ENCODE results near the gene C1QTNF2.

Gene C1QTNF2, protein sequence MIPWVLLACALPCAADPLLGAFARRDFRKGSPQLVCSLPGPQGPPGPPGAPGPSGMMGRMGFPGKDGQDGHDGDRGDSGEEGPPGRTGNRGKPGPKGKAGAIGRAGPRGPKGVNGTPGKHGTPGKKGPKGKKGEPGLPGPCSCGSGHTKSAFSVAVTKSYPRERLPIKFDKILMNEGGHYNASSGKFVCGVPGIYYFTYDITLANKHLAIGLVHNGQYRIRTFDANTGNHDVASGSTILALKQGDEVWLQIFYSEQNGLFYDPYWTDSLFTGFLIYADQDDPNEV

DNA sequence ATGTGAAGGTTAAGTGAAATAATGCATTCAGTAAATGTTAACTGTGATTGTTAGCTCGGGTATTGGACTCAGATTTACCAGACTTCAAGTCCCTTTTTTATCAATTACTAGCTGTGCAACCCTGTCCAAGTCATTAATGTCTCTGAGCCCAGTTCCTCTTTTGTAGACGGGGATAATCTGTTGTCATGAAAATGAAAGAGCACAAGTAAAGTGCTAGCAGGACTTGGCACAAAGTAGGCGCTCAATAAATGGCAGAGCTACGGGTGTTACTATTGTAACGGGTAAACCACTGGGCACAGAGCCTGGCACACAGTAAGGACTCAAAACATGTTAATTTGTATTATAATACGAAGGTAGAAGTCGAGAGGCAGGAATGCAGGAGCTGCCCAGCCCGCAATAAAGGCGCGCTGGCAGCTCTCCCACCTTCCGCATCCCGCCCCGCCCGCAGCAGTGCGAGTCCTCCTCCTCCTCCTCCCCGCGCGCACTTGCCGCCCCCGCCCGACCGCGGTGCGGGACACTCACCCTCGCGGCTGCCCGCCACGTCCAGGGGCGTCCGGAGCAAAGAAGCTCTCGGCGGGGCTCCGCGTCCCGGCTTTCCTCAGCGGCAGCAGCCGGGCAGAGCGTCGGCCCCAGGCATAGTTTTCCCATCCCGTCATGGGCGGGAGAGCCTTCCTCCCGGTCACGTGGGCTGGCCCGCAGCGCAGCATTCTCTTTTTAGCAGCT lies at the start of gene C1QTNF2:
Gene C1QTNF2 (minus strand): TSS at position 637 of the 723 bp plus-strand sequence. CDS start 15,615 bp downstream, outside the sequence.
- peak; percentile 31 for DNase-seq
- Histone ChIP-seq H3K4me3 (ENCODE audit: low read depth, low read length) (peak within 1 kb of the TSS; percentile 52), H3K27me3 (replicated peaks) (peaks cover 2% of the 10 kb centered on the region), H3K27ac (no peak within 1 kb of the TSS), H3K36me3 (replicated peaks) (no peaks in the 10 kb centered on the region)
- in situ Hi-C loops (cut with HindIII; ENCODE audit: low pct_ligation_motif_present, low sequenced_read_pairs) = no loop called here
- TF ChIP-seq, protein P1, sequence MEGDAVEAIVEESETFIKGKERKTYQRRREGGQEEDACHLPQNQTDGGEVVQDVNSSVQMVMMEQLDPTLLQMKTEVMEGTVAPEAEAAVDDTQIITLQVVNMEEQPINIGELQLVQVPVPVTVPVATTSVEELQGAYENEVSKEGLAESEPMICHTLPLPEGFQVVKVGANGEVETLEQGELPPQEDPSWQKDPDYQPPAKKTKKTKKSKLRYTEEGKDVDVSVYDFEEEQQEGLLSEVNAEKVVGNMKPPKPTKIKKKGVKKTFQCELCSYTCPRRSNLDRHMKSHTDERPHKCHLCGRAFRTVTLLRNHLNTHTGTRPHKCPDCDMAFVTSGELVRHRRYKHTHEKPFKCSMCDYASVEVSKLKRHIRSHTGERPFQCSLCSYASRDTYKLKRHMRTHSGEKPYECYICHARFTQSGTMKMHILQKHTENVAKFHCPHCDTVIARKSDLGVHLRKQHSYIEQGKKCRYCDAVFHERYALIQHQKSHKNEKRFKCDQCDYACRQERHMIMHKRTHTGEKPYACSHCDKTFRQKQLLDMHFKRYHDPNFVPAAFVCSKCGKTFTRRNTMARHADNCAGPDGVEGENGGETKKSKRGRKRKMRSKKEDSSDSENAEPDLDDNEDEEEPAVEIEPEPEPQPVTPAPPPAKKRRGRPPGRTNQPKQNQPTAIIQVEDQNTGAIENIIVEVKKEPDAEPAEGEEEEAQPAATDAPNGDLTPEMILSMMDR (IDR thresholded peaks at IDR 0.05; ENCODE audit: low read depth, low read length, missing control alignments) = no peak

DNA sequence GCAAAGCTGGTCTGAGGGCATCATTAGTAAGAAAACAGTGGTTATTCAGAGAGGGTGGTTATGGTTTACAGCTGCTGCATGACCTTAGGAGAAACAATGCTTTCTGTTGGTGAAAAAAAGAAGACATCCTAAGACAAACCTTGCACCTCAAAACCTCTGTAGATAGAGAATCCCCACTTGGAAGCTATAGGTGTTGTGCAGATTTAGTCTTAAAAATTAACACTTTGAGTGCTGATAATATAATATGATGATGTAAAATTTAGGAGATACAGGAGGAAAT lies 49.8 kb upstream of the C1QTNF2 start:
- in situ Hi-C loops (cut with HindIII; ENCODE audit: low pct_ligation_motif_present, low sequenced_read_pairs) = no loop called here
- no peaks in the 10 kb centered on the region for H3K27me3 ChIP-seq (replicated peaks)
- H3K36me3 ChIP-seq (replicated peaks) = peaks cover 2% of the 10 kb centered on the region
- TF ChIP-seq, protein P1 (IDR thresholded peaks at IDR 0.05; ENCODE audit: low read depth, low read length, missing control alignments) = no peak
- no peak overlapping the region for H3K4me3 ChIP-seq (ENCODE audit: low read depth, low read length)
- no peak overlapping the region for H3K27ac ChIP-seq
- no peak for DNase-seq

DNA sequence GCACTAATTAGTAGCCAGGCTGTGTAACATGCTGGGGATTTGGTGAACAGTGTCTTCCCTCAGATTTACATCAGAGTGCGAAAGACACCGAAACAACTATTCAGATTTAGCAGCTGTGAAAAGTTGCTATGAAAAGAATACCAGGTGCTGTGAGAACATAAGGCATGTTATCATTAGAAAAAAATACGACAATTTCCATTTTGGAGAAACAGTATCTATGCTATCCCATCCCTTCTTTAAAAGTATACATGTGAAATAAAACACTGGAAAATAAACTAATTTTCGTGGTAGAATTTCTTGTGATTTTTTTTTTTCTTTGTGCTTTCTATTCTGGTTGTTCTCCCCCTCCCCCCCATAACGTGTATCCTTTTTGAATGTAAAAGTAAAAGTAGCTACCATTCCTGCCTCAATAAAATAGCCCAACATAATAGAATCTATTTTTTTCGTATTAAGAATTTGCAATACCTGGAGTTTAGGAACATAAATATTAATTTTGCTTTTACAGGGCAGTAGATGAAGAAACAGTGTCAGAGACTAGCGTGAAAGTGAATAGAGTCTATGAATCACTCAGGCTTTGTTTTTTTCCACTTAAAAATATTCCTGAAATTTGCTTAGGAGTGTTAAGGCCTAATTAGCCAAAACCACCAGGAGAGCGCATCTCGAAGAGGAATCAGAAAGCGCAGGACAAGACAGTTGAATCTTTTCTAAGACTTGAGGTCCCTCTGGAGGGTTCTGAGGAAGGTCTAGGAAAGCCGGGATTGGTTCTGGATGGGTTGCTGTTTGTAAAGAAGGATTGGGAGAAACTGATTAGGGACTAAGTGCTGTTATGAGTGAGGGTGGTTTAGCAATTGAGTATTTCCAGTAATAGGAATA lies 49.3 kb upstream of the C1QTNF2 start:
- Histone ChIP-seq H3K27ac (peak overlapping the region; percentile 95), H3K27me3 (replicated peaks) (no peaks in the 10 kb centered on the region), H3K4me3 (ENCODE audit: low read depth, low read length) (peak overlapping the region; percentile 92), H3K36me3 (replicated peaks) (no peaks in the 10 kb centered on the region)
- TF ChIP-seq, protein P1 (IDR thresholded peaks at IDR 0.05; ENCODE audit: low read depth, low read length, missing control alignments) = no peak
- in situ Hi-C loops (cut with HindIII; ENCODE audit: low pct_ligation_motif_present, low sequenced_read_pairs) = no loop called here
- no peak for DNase-seq

DNA sequence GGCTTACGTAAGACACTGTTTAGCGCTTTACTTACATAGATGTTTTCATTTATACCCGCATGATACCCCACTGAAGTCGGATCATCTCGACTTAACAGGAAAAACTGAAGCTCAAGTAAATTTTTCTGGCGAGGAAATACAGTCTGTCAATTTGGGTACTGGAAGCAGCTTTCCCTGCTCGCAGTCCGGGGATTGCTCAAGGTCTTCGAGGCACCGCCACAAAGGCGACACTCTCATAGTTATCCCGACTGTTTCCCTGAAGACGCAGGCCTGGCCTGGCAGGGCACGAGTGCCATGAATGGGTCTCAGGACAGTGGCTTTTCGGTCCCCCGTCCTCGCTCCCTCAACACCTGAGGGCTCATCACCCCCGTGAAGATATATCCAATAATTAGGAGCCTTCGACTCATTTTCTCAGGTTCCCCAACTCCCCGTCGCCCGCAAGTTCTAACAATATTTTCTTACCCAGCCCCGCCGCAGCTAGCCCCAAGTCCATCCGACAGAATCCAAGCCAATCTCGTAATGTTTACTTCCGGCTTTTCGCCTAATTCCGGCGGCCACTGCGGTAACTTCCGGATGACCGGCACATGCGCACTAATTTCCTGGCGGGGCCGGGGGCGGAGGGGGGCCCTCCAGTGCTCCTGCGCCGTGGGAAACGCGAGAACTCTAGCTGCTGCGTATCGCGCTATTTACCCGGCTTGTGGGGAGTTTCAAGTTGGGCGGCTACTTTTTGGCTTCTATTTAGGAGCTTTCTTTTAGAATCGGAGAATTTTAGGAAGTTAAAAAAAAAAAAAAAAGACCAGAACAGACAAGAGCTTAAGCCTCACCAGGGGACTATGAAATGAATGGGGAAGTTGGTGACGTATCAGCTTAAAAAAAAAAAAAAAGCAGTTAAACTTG lies 48.4 kb upstream of the C1QTNF2 start, which contains the start of gene SLU7:
Gene SLU7 (minus strand): TSS at position 521 of the 897 bp plus-strand sequence. CDS start 3,787 bp downstream, outside the sequence.
- TF ChIP-seq, protein P1 (IDR thresholded peaks at IDR 0.05; ENCODE audit: low read depth, low read length, missing control alignments) = no peak
- Histone ChIP-seq H3K27me3 (replicated peaks) (no peaks in the 10 kb centered on the region), H3K4me3 (ENCODE audit: low read depth, low read length) (peak within 1 kb of the TSS; percentile 92), H3K36me3 (replicated peaks) (peaks cover 3% of the 10 kb centered on the region), H3K27ac (peak within 1 kb of the TSS; percentile 95)
- peak; percentile 96 for DNase-seq
- in situ Hi-C loops (cut with HindIII; ENCODE audit: low pct_ligation_motif_present, low sequenced_read_pairs) = no loop called here
